NB4 (cell line): ENCODE measurements around the gene BROX.

Source experiments
- CTCF ChIP-seq: IDR thresholded peaks from one replicate; pipeline ENCODE4 v1.5.1; 2012; ENCODE audit warnings: low read depth, low read length
- POLR2A ChIP-seq: IDR thresholded peaks from 2 replicates; pipeline ENCODE4 v1.6.1; 2011; ENCODE audit warnings: mild to moderate bottlenecking; ENCODE audit not compliant: insufficient read length; ENCODE audit errors: extremely low read depth

- no peak for TF ChIP-seq CTCF
- TF ChIP-seq POLR2A = no peak
Measured at GRCh38 chr1:222739929-222740328, 27.6 kb downstream of the BROX start.
